Chondrocyte (in vitro differentiated cells): ENCODE results near the gene LACRT. TPM values are rescaled to one million over a fixed set of nuclear protein-coding genes. Genes with fewer than 3 reads are reported as not detected.
A peak's percentile ranks its signal among the peaks of the same experiment; 100 is the strongest.

Experiments
- DNase-seq: peaks from one replicate; pipeline ENCODE4 v3.0.0; 2021; ENCODE audit warnings: mixed read lengths, low spot score
- H3K27ac Mint-ChIP-seq: one replicate; pipeline ENCODE4 v1.8.0; 2021; ENCODE audit warnings: mild to moderate bottlenecking, moderate library complexity, mixed read lengths; ENCODE audit not compliant: unreplicated experiment
- H3K27me3 Mint-ChIP-seq: 2 replicates; pipeline ENCODE4 v1.8.0; 2021; ENCODE audit warnings: low read depth, mixed read lengths
- H3K36me3 Mint-ChIP-seq: 2 replicates; pipeline ENCODE4 v1.8.0; 2021; ENCODE audit warnings: low read depth, mixed read lengths
- H3K4me1 Mint-ChIP-seq: 2 replicates; pipeline ENCODE4 v1.8.0; 2021; ENCODE audit warnings: low read depth, mild to moderate bottlenecking, mixed read lengths
- H3K4me3 Mint-ChIP-seq: one replicate; pipeline ENCODE4 v1.8.0; 2021; ENCODE audit warnings: mild to moderate bottlenecking, moderate library complexity, mixed read lengths; ENCODE audit not compliant: unreplicated experiment
- H3K9me3 Mint-ChIP-seq: 2 replicates; pipeline ENCODE4 v1.8.0; 2021; ENCODE audit warnings: low read depth, mixed read lengths
- total RNA-seq: library from RNA; stranded (reverse); gene quantifications from 3 replicates; pipeline ENCODE4 v1.2.1, GENCODE V29; 2021
- TF ChIP-seq, protein P1 (sequence below): fragments of 200-600 bp; sonication (generic); IDR thresholded peaks from 2 replicates; pipeline ENCODE4 v1.5.0; 2021; ENCODE audit warnings: antibody characterized with exemption, mild to moderate bottlenecking, moderate library complexity

The LACRT gene
- total RNA-seq, 1 donor from 2014 or later: not detected

- Mint-ChIP-seq H3K36me3 (no peaks in the 10 kb centered on the region), H3K4me3 (no peak overlapping the region), H3K27ac (no peak overlapping the region), H3K9me3 (peaks cover 6% of the 10 kb centered on the region), H3K4me1 (no peaks in the 10 kb centered on the region), H3K27me3 (peaks cover 30% of the 10 kb centered on the region)
- DNase-seq: no peak
- TF ChIP-seq, protein P1, sequence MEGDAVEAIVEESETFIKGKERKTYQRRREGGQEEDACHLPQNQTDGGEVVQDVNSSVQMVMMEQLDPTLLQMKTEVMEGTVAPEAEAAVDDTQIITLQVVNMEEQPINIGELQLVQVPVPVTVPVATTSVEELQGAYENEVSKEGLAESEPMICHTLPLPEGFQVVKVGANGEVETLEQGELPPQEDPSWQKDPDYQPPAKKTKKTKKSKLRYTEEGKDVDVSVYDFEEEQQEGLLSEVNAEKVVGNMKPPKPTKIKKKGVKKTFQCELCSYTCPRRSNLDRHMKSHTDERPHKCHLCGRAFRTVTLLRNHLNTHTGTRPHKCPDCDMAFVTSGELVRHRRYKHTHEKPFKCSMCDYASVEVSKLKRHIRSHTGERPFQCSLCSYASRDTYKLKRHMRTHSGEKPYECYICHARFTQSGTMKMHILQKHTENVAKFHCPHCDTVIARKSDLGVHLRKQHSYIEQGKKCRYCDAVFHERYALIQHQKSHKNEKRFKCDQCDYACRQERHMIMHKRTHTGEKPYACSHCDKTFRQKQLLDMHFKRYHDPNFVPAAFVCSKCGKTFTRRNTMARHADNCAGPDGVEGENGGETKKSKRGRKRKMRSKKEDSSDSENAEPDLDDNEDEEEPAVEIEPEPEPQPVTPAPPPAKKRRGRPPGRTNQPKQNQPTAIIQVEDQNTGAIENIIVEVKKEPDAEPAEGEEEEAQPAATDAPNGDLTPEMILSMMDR: no peak
Observed at GRCh38 chr12:54606556-54606955, 28.1 kb downstream of the LACRT start.

DNA sequence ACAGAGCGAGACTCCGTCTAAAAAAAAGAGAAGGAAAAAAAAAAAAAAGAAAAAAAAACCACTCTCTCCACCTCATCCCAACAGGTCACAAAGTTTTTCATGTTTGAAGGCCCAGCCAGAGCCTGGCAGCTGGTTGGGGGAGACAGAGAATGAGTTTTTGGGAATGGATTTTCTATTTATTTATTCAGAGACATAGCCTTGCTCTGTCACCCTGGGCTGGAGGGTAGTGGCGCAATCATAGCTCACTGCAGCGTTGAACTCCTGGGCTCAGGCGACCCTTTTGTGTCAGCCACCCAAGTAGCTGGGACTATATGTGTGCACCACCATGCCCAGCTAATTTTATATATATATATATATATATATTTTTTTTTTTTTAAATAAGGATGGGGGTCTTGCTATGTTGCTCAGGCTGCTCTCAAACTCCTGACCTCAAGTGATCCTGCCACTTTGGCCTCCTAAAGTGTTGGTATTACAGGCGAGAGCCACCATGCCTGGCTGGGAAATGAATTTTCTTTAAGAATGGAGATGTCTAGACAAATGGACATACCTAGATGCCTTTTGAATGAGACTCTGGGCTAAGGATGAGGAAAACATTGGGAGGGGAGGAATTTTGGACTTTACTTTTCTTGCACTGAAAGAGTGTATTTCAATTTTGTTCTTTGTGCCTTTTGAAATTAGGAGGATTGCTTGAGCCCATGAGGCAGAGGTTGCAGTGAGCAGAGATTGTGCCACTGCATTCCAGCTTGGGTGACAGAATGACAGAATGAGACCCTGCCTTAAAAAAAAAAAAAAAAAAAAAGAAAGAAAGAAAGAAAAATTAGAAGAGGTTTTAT is 29.3 kb downstream of the LACRT start:
- Mint-ChIP-seq H3K4me3 (no peak overlapping the region), H3K4me1 (no peaks in the 10 kb centered on the region), H3K36me3 (no peaks in the 10 kb centered on the region), H3K9me3 (peaks cover 6% of the 10 kb centered on the region), H3K27me3 (peaks cover 26% of the 10 kb centered on the region), H3K27ac (no peak overlapping the region)
- DNase-seq: no peak
- TF ChIP-seq, protein P1: no peak

DNA sequence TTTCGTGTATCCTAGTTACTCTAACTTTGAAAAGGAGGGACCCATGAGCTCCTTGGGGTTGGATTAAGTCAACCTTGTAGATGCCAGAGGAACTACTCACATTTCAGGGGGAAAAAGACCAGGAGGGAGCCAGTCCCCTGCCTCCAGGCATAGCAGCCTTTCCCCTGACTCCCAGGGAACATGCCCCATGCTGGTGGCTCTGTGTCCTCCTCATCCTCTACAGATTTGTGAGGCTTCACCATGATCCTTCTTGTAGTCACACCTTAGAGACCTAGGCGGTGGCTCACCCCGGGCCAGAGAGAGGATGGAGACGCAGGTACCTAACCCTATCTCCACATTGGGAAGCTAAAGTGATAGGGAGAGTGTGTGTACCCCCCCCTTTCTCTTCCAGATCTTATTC is 30.3 kb downstream of the LACRT start:
- no peaks in the 10 kb centered on the region for H3K36me3 Mint-ChIP-seq
- H3K4me3 Mint-ChIP-seq: no peak overlapping the region
- DNase-seq: no peak
- TF ChIP-seq, protein P1: no peak
- peaks cover 31% of the 10 kb centered on the region for H3K27me3 Mint-ChIP-seq
- H3K27ac Mint-ChIP-seq: no peak overlapping the region
- no peaks in the 10 kb centered on the region for H3K4me1 Mint-ChIP-seq
- peaks cover 6% of the 10 kb centered on the region for H3K9me3 Mint-ChIP-seq

DNA sequence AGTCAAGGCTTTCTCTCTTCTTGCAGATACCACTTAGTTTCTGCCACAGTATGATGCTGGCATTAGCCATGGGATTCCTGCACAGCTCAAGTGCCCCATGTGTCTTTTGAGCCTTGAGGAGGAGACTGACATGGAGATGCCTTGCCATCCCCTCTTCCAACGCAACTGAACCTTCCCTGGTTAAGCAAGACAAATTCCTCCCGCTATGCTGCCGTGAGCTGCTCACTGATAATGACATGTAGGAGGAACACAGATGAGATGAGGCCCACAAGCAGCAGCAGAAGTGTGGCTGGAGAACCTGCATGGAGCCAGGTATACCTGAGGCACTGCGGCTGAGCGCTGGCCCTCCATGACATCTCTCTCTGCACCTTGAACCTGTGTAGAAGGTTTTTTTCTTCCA is 30.8 kb downstream of the LACRT start:
- Mint-ChIP-seq H3K4me1 (no peaks in the 10 kb centered on the region), H3K27me3 (peaks cover 36% of the 10 kb centered on the region), H3K4me3 (no peak overlapping the region), H3K36me3 (no peaks in the 10 kb centered on the region), H3K27ac (no peak overlapping the region), H3K9me3 (peaks cover 6% of the 10 kb centered on the region)
- DNase-seq: no peak
- TF ChIP-seq, protein P1: no peak

- H3K36me3 Mint-ChIP-seq: no peaks in the 10 kb centered on the region
- H3K27ac Mint-ChIP-seq: no peak overlapping the region
- H3K9me3 Mint-ChIP-seq: peaks cover 6% of the 10 kb centered on the region
- no peaks in the 10 kb centered on the region for H3K4me1 Mint-ChIP-seq
- H3K27me3 Mint-ChIP-seq: peaks cover 38% of the 10 kb centered on the region
- no peak overlapping the region for H3K4me3 Mint-ChIP-seq
- DNase-seq: no peak
- TF ChIP-seq, protein P1: peak; percentile 81
Observed at GRCh38 chr12:54603173-54603814, 31.4 kb downstream of the LACRT start.
